Adipose tissue (tissue), 3 donors: Measurements from ENCODE around the gene SLC27A5. TPM values are rescaled to one million over a fixed set of nuclear protein-coding genes. Genes with fewer than 3 reads are reported as not detected.

Experiments used
- H3K27ac ChIP-seq: one replicate; pipeline ENCODE4 v1.5.1; 2013; ENCODE audit warnings: low read depth, low read length
- WGBS, 3 donors: extraction: QIAGEN DNeasy Blood & Tissue Kit; methylation state at CpG; one replicate each; pipeline ENCODE4 v1.1.7; 2013; 5-methylcytosine and 5-hydroxymethylcytosine counted together
- polyA plus RNA-seq, 3 donors: library from polyadenylated mRNA; stranded (reverse); fragments of 200-250 nt; gene quantifications; one replicate each; pipeline ENCODE4 v1.2.3, GENCODE V29; 2013
- donor health status: healthy with polysubstance abuse.
- donor health status: Bipolar disorder and iron deficiency.
- donor health status: healthy.

SLC27A5 gene
- polyA plus RNA-seq, 3 donors = 11.7 to 19.5 (median 12.5) TPM

DNA sequence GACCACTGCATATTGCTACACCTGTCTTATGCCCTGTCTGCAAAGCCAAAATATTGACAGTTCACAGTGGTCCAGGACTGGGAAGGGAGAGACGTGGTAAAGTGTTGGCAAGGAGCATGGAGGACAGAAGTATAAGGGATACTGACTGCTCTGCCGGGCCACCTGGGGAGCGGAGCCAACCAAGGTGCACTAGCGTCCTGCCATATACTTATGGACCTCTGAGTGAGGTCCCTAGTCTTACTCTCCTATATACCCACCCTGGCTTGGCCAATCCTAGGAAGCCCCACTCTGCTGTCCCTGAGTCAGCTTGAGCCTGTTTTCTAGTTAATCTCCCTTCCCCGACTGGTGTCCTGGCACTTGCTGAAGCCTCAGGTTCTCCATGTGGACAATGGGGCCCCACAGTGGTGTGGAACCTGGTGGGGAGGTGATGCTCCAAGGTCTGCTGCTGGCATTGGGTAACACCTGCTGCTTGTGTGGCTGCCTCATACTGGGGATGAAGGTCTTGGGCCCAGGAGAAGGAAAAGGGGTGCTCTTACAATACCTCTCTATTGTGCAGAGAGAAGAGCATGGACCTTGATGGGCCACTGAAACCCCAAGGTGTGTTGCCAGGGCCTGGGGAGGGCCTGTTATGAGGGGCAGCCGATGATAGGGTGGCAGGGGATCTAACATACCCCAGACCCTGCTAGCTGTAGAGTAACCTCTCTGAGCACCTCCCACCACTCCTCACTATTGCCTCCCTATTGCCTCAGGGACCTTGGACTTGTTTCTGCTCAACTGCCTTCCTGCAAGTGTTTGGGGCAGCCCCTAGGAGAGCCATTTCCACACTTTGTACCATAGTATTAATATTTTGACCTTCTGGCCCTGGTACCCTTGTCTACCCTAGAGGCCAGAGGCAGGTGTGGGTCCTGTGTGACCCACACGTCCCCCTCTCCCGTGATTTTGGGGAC, 25.3 kb upstream of the SLC27A5 start:
- H3K27ac ChIP-seq = no peak overlapping the region
- WGBS, 3 donors = 89 to 90% (median 90%) methylated on average over 8 of the region's 8 CpGs

GRCh38 chr19:58535857-58536256, 24.1 kb upstream of the SLC27A5 start:
- WGBS, 3 donors = 92 to 99% (median 96%) methylated on average over 3 of the region's 3 CpGs
- H3K27ac ChIP-seq = no peak overlapping the region

DNA sequence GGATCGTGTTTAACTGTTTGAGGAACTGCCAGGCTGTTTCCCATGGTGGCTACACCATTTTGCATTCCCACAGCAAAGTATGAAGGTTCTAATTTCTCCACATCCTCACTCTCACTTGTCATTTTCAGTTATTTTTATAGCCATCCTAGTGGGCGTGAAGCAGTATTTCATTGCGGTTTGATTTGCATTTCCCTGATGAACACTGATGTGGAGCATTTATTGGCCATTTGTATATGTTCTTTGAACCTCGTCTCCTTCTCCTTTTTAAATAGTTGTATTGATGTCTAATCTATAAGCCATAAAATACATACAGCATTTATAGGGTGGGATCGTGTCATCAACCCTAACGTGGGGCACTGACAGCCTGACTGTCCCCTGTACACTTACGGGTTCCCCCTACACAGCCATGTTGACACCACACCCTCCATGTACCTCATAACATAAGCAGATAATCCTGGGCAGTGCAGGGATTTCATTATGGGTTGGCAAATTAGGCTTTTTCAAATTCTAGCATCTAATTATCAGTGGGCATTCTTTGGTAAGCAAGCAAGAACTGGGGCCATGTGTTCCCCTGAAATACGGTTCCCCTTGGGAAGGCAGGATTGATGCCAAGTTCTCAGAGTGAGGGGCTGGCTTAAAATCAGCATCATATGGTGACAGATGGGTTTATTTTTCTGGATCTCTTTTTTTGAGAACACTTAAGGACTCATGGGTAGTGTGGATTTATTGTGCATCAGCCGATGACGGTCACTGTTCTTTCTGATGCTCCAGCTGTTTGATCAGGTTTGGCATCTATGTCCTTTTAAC, 19.4 kb upstream of the SLC27A5 start:
- H3K27ac ChIP-seq = no peak overlapping the region
- WGBS, 3 donors = 70 to 76% (median 75%) methylated on average over 10 of the region's 10 CpGs

GRCh38 chr19:58529405-58529804, 17.6 kb upstream of the SLC27A5 start:
- no peak overlapping the region for H3K27ac ChIP-seq
- WGBS, 3 donors = 63 to 79% (median 75%) methylated on average over 3 of the region's 3 CpGs

DNA sequence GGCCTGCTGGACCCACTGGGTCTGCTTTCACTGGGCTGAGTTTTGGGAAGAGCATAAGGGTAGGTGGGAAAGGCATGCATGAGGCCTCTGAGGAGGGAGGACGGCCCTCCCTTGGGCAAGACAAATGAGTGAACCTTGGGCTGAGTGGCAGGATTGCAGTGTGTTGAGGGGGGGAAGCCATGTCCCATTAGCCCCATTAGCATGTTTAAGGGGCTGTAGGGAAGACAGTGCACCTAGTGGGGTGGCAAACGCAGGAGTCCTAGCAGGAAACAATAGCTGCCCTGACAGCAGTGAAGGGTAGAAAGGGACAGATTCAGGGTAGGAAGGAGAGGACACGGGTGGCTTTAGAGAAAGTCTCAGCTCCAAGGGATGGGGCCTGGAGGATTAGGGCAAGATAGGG, 10.9 kb upstream of the SLC27A5 start:
- 77 to 89% (median 87%) methylated on average over 3 of the region's 3 CpGs for WGBS, 3 donors
- no peak overlapping the region for H3K27ac ChIP-seq

GRCh38 chr19:58521651-58522050, 9.9 kb upstream of the SLC27A5 start:
- H3K27ac ChIP-seq = no peak overlapping the region
- 59 to 66% (median 61%) methylated on average over 4 of the region's 4 CpGs for WGBS, 3 donors

DNA sequence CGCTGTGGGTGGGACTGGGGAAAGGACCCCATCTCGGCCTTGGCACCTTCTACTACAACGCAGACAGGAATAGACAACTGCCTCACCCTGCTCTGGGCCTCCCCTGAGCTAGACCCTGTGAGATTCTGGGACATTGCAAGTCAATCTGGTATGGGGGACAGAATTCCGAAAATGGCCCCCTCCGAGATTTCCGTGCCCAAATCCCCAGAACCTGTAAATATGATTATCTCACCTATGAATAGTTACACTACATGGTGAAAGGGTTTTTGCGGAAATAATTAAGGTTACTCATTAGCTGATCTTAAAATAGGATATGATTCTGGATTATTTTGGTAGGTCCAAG, 8.4 kb upstream of the SLC27A5 start:
- H3K27ac ChIP-seq = no peak overlapping the region
- 9 to 13% (median 10%) methylated on average over 7 of the region's 7 CpGs for WGBS, 3 donors

GRCh38 chr19:58519355-58520256, 7.8 kb upstream of the SLC27A5 start, which contains the start of gene ZBTB45:
ZBTB45 (minus strand) TSS chr19:58519810; CDS start chr19:58517673, 2,137 bp downstream.
- WGBS, 3 donors = 0 to 1% (median 0%) methylated on average over 87 of the region's 87 CpGs
- H3K27ac ChIP-seq = peak within 1 kb of the TSS; percentile 35

- no peak overlapping the region for H3K27ac ChIP-seq
- WGBS, 3 donors = 0 to 1% (median 1%) methylated on average over 14 of the region's 14 CpGs
These were observed 7.2 kb upstream of the SLC27A5 start for GRCh38 chr19:58519087-58519354.

- no peak overlapping the region for H3K27ac ChIP-seq
- 7 to 8% (median 7%) methylated on average over 22 of the region's 22 CpGs for WGBS, 3 donors
These were observed 6.7 kb upstream of the SLC27A5 start for GRCh38 chr19:58518256-58519086.

GRCh38 chr19:58516964-58517833, 5.4 kb upstream of the SLC27A5 start:
- H3K27ac ChIP-seq = no peak overlapping the region

DNA sequence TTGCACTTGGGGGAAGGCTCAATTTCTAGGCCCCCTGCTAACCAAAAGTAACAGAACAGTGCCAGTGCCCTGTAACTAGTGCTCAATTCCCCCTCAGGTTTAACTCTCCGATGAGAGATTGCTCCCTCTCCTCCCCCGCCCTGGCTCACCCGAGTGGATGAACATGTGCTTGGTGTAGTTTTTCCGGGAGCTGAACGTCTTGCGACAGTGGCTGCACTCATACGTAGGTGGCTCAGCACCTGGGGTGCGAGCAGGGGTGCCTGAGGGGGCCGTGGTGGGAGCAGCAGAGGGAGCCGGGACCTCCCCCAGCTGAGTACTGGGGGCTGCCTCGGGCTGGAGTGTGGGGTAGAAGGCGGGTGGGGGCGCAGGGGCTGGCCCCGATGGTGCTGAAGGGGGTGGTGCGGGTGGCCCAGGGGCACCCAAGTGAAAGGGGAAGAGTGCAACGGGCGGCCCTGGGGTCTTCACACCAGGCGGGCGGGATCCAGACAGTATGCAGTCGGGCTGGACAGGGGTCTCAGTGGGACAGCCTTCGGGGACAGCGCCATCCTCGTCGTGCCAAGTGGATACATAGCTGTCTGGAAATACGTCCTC, 4.5 kb upstream of the SLC27A5 start:
- 84 to 89% (median 84%) methylated on average over 25 of the region's 25 CpGs for WGBS, 3 donors

More at GRCh38 chr19:58516964-58517833, 5.4 kb upstream of the SLC27A5 start:
- WGBS, 3 donors = 88 to 93% (median 91%) methylated on average over 64 to 65 of the region's 65 CpGs

DNA sequence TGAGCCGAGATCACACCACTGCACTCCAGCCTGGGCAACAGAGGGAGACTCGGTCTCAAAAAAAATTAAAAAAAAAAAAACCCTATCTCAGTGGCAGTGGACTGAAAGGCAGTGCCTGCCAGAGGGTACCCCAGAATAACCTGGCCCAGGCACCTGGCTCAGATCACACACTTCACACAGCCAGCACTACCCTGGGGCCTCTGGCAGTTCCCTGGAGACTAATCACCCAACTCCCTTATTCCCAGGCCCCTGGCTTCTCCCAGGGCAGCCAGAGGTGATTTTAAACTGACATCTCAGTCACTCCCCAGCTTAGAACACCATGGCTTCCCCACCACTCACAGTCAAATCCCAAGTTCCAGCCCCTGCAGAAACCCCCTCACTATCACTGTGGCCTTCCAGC, 3.5 kb upstream of the SLC27A5 start:
- H3K27ac ChIP-seq = no peak overlapping the region
- 77 to 97% (median 92%) methylated on average over 2 of the region's 2 CpGs for WGBS, 3 donors

More for the DNA sequence above, 4.5 kb upstream of the SLC27A5 start:
- no peak overlapping the region for H3K27ac ChIP-seq

- 47 to 73% (median 68%) methylated on average over 3 of the region's 3 CpGs for WGBS, 3 donors
These were observed 2.8 kb upstream of the SLC27A5 start for GRCh38 chr19:58514564-58515022.

DNA sequence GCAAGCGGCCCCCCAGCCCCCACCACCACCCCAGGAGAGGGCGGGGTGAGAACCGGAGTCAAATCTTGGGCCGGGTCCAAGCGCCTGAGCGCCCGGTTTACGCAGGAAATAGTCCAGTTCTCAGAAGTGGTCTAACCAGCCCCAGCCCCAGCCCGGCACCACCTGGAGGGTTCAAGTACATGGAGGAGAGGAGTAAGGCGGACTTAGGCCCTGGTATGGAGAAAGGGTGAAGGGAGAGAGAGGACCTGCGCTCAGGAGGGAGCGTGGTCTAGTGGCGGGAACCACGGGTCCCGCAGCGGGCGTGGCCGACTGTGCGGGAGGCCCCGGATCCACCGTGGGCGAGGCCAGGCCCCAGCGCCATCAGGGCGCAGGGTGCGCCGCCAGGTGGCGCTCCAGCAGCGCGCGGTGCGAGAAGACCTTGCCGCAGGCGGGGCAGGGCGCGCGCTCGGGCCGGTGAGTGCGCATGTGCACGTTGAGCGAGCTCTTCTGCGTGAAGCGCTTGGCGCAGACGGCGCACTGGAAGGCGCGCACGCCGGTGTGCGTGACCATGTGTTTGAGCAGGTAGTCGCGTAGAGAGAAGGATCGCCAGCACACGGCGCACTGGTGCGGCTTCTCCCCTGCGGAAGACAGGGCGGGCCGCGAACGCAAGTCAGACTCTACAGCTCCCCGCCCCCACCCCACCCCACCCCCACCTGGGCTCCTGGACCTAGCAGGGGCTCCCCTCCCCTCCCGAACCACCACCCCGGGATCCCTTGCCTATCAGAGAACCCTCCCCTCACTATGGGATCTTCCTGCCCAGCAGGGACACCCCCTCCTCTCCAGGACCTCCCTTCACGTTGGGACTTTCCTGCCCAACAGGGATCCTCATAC, 2.1 kb upstream of the SLC27A5 start:
- H3K27ac ChIP-seq = no peak overlapping the region
- 5 to 18% (median 13%) methylated on average over 52 to 66 of the region's 66 CpGs for WGBS, 3 donors

More at GRCh38 chr19:58514564-58515022, 2.8 kb upstream of the SLC27A5 start:
- H3K27ac ChIP-seq = no peak overlapping the region
